ENCODE results near the gene NAT10. TPM values are rescaled to one million over a fixed set of nuclear protein-coding genes. Genes with fewer than 3 reads are reported as not detected.

The NAT10 gene
- polyA plus RNA-seq, 1 experiment: 30.5 TPM

DNA sequence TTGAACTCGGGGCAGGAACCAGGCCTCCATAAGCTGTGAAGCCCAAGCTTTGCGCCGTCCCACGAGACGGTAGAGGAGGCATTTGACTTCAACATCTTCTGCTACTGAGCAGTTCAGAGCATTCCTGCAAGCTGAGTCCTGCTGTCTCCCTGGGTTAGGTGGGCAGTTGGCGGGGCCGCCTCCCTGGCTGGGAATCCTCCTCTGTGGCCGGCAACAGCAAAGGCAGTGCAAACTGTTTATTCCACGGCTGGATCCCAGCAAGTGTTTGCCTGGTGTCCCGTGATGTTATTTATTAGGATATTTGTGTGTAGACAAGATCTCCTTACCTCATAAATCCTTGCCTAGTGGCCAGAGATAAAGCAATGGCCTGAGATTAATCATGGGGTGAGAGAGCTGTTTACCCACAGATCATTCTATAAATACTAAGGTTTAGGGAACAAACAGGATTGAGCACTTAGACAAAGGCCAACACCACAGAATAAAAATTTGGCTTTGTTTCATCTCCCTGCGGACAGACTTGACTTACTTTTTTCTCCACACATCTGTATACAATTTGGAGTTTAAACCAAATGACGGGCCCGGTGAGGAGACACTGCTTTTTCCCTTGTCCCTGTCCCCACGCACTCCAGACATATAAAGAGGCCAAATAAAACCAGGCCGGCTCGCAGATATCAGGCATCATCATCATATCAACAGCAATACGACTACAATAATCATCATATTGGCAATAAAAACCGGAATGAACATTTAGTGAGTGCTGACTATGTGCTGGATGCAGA is 63.4 kb downstream of the NAT10 start:
- CTCF ChIA-PET: interaction anchor here (1.2 to 1.7 kb wide), 2 partner anchors 189 to 299 kb away, joined by 3 to 5 read pairs; partner anchors contain the start of gene ABTB2
- DNase-seq (ENCODE audit: low read depth, low spot score): no peak
- no peak overlapping the region for H3K4me3 ChIP-seq (ENCODE audit: low read depth, low read length)
- no peak overlapping the region for H3K27ac ChIP-seq (ENCODE audit: low read depth, low read length)
- H3K27me3 ChIP-seq (ENCODE audit: control insufficient read depth, insufficient read depth, low read length): peaks cover 6% of the 10 kb centered on the region
- no peaks in the 10 kb centered on the region; the same call in 1 of the 2 replicates for H3K9me3 ChIP-seq (ENCODE audit: control insufficient read depth, insufficient read depth, low read length)
- POLR2A ChIA-PET: no interaction called here
- TF ChIP-seq, protein P1, sequence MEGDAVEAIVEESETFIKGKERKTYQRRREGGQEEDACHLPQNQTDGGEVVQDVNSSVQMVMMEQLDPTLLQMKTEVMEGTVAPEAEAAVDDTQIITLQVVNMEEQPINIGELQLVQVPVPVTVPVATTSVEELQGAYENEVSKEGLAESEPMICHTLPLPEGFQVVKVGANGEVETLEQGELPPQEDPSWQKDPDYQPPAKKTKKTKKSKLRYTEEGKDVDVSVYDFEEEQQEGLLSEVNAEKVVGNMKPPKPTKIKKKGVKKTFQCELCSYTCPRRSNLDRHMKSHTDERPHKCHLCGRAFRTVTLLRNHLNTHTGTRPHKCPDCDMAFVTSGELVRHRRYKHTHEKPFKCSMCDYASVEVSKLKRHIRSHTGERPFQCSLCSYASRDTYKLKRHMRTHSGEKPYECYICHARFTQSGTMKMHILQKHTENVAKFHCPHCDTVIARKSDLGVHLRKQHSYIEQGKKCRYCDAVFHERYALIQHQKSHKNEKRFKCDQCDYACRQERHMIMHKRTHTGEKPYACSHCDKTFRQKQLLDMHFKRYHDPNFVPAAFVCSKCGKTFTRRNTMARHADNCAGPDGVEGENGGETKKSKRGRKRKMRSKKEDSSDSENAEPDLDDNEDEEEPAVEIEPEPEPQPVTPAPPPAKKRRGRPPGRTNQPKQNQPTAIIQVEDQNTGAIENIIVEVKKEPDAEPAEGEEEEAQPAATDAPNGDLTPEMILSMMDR (IDR thresholded peaks at IDR 0.05; ENCODE audit: low read depth, low read length): no peak

DNA sequence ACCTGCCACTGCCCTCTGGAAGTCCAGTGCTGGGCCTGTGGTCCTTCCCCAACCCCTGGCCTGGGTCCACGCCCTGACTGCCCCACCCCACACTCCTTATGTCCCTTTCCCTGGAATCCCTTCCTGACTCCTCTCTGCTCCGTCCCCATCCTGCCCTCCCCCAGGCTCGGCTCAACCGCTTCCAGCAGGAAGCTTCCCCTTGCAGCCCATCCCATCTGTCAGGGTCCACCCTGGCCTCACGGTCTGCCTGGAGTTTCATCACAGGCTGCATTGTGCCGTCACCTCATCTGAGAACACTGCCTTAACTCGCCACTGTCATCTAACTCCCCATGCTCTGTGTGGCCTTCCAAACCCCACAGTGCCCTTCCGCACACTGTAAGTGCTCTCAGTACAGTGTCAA is 64.3 kb downstream of the NAT10 start:
- Histone ChIP-seq H3K9me3 (ENCODE audit: control insufficient read depth, insufficient read depth, low read length) (no peaks in the 10 kb centered on the region; the same call in 1 of the 2 replicates), H3K27me3 (ENCODE audit: control insufficient read depth, insufficient read depth, low read length) (peaks cover 6% of the 10 kb centered on the region), H3K27ac (ENCODE audit: low read depth, low read length) (no peak overlapping the region), H3K4me3 (ENCODE audit: low read depth, low read length) (no peak overlapping the region)
- ChIA-PET CTCF (interaction anchor here (1.2 kb wide), 1 partner anchor 323 kb away, joined by 5 read pairs; no protein-coding TSS in a partner anchor), POLR2A (interaction anchor here (0.5 kb wide), 1 partner anchor 462 kb away, joined by 3 read pairs; no protein-coding TSS in a partner anchor)
- TF ChIP-seq, protein P1 (IDR thresholded peaks at IDR 0.05; ENCODE audit: low read depth, low read length): no peak
- DNase-seq (ENCODE audit: low read depth, low spot score): no peak

DNA sequence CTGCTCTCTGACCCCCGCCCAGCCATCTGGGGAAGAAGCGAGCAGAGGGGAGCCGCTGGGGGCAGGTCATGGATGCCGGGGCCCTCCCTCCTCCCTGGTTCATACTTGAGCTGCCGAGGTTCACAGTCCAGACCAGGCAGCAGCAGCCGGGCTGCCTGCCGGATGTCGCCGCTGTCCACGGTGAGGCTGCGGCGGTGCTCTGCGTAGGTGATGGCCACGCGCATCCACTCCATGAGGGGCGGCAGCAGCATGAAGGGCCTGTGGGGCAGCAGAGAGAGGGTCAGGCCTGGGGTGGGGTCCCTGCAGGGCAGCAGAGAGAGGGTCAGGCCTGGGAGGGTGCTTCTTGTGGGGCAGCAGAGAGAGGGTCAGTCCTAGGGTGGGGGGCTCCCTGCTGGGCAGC is 67.6 kb downstream of the NAT10 start:
- ChIA-PET POLR2A (no interaction called here), CTCF (interaction anchor here (1.1 to 5.0 kb wide), 5 partner anchors 8 to 189 kb away, joined by 3 to 77 read pairs (median 30); partner anchors contain the start of gene ABTB2)
- no peaks in the 10 kb centered on the region; the same call in 1 of the 2 replicates for H3K9me3 ChIP-seq (ENCODE audit: control insufficient read depth, insufficient read depth, low read length)
- no peak overlapping the region for H3K4me3 ChIP-seq (ENCODE audit: low read depth, low read length)
- DNase-seq (ENCODE audit: low read depth, low spot score): no peak
- no peak overlapping the region for H3K27ac ChIP-seq (ENCODE audit: low read depth, low read length)
- TF ChIP-seq, protein P1 (IDR thresholded peaks at IDR 0.05; ENCODE audit: low read depth, low read length): no peak
- peaks cover 7% of the 10 kb centered on the region for H3K27me3 ChIP-seq (ENCODE audit: control insufficient read depth, insufficient read depth, low read length)

DNA sequence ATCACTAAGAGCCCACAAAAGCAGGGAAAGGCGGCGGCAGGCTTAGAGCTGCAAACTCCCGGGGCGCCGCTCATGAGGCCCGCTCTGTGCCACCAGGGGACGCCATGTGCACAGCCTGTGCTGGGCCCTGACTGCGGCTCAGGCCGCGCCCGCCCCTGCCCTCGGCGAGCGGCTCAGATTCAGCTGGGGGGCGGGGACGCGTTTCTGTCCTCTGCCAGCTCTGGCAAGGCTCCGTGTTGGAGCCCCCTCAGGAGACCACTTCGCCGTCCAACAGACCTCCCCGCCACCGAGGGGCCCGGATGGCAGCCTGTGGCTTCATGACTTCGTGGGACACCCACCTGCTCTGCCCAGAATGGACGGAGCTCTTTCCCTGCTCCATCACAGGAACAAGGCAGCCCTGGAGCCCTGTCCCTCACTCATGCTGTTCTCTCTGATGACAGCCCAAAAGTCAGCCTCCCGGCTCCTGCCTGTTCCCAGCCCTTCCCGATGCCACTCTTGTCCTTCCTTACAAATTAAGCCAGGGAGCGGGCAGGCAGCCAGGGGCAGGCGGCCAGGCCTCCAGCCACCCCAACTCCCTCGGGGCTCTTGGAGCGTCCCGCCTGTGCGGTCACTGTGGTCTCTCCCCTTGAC is 69.1 kb downstream of the NAT10 start:
- no peaks in the 10 kb centered on the region; the same call in 1 of the 2 replicates for H3K9me3 ChIP-seq (ENCODE audit: control insufficient read depth, insufficient read depth, low read length)
- CTCF ChIA-PET: interaction anchor here (0.5 to 5.0 kb wide), 55 partner anchors 8 to 1696 kb away, joined by 3 to 77 read pairs (median 4); partner anchors contain the start of gene ABTB2
- no peak overlapping the region for H3K27ac ChIP-seq (ENCODE audit: low read depth, low read length)
- no peak for DNase-seq (ENCODE audit: low read depth, low spot score)
- POLR2A ChIA-PET: interaction anchor here (0.5 to 1.4 kb wide), 3 partner anchors 19 to 183 kb away, joined by 3 to 17 read pairs (median 5); partner anchors contain the start of gene ABTB2
- peak overlapping the region; percentile 49 for H3K4me3 ChIP-seq (ENCODE audit: low read depth, low read length)
- TF ChIP-seq, protein P1 (IDR thresholded peaks at IDR 0.05; ENCODE audit: low read depth, low read length): peak; percentile 97
- peaks cover 5% of the 10 kb centered on the region for H3K27me3 ChIP-seq (ENCODE audit: control insufficient read depth, insufficient read depth, low read length)
